HEK293T (cell line): ENCODE measurements around the gene NGEF.

ENCODE experiments used
- ARNT ChIP-seq: fragments of 450-650 bp; IDR thresholded peaks from 2 replicates; pipeline ENCODE4 v1.6.1; 2017; ENCODE audit warnings: mild to moderate bottlenecking
- BHLHE40 ChIP-seq: fragments of 450-650 bp; IDR thresholded peaks from 2 replicates; pipeline ENCODE4 v1.6.1; 2016; ENCODE audit warnings: mild to moderate bottlenecking, moderate library complexity, borderline replicate concordance
- FOXA1 ChIP-seq: fragments of 450-650 bp; IDR thresholded peaks from 2 replicates; pipeline ENCODE4 v1.6.1; 2016; ENCODE audit warnings: mild to moderate bottlenecking
- FOXK2 ChIP-seq: fragments of 450-650 bp; IDR thresholded peaks from 2 replicates; pipeline ENCODE4 v1.6.1; 2016; ENCODE audit warnings: mild to moderate bottlenecking
- FOXM1 ChIP-seq: fragments of 450-650 bp; IDR thresholded peaks from 2 replicates; pipeline ENCODE4 v1.6.1; 2017; ENCODE audit warnings: mild to moderate bottlenecking, borderline replicate concordance
- HDGF ChIP-seq: fragments of 450-650 bp; IDR thresholded peaks from 2 replicates; pipeline ENCODE4 v1.6.1; 2017; ENCODE audit warnings: antibody characterized with exemption, borderline replicate concordance
- L3MBTL2 ChIP-seq: fragments of 450-650 bp; conservative IDR thresholded peaks from 2 replicates; pipeline ENCODE4 v1.6.1; 2016; ENCODE audit warnings: mild to moderate bottlenecking
- PKNOX1 ChIP-seq: fragments of 450-650 bp; IDR thresholded peaks from 2 replicates; pipeline ENCODE4 v1.6.1; 2016
- SP1 ChIP-seq: fragments of 450-650 bp; IDR thresholded peaks from 2 replicates; pipeline ENCODE4 v1.6.1; 2017
- SUZ12 ChIP-seq: fragments of 450-650 bp; IDR thresholded peaks from 2 replicates; pipeline ENCODE4 v1.6.1; 2016; ENCODE audit warnings: mild to moderate bottlenecking
- TARDBP ChIP-seq: fragments of 450-650 bp; IDR thresholded peaks from 2 replicates; pipeline ENCODE4 v1.6.1; 2016
- ZNF384 ChIP-seq: fragments of 450-650 bp; IDR thresholded peaks from 2 replicates; pipeline ENCODE4 v1.6.1; 2016

DNA sequence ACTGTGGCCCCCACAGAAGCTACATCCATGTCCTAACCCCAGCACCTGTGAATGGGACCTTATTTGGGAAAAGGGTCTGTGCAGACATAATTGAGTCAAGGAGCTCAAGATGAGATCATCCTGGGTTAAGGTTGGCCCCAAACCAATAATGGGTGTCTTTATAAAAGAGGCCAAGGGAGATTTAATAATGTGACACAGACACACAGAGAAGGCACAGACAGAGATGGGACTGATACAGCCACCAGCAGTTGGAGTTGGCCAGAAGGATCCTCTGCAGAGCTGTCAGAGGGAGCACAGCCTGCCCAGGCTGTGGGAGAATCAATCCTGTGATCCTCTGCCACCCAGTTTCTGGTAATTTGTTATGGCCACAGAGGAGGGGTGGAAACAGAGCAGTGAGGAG lies 116.9 kb downstream of the NGEF start:
- no peak for TF ChIP-seq SP1
- no peak for TF ChIP-seq FOXK2
- TF ChIP-seq FOXM1 = no peak
- no peak for TF ChIP-seq PKNOX1
- TF ChIP-seq FOXA1 = no peak
- TF ChIP-seq TARDBP = no peak
- TF ChIP-seq ZNF384 = no peak
- no peak for TF ChIP-seq HDGF
- no peak for TF ChIP-seq ARNT
- TF ChIP-seq SUZ12 = no peak
- TF ChIP-seq BHLHE40 = no peak
- TF ChIP-seq L3MBTL2 = no peak
